Epithelial cell of proximal tubule (primary cell): ENCODE data around the gene BAAT. TPM values are rescaled to one million over a fixed set of nuclear protein-coding genes. Genes with fewer than 3 reads are reported as not detected.
"Not testable (repeated sequence)": the region's sequence is repeated elsewhere in the genome, so short reads cannot be mapped to it uniquely, and the experiment has no call there.

Experiments used
- DNase-seq: peaks from one replicate; pipeline ENCODE4 v3.0.0-alpha.2; 2011; ENCODE audit warnings: low read depth
- H3K4me3 ChIP-seq: 2 replicates; pipeline ENCODE4 v1.5.1; 2011; ENCODE audit warnings: low read depth, mild to moderate bottlenecking, low read length
- total RNA-seq: library from RNA; depleted of rRNA; stranded (reverse); fragments of >200 nt; gene quantifications from 2 replicates; pipeline ENCODE4 v1.2.3, GENCODE V29; 2015
- TF ChIP-seq, protein P1 (sequence below): conservative IDR thresholded peaks from 2 replicates; pipeline ENCODE4 v1.5.1; 2012; ENCODE audit warnings: low read depth, mild to moderate bottlenecking, low read length

BAAT gene
- total RNA-seq, result 0.07 TPM in 1 of 2 replicates, not detected in the other

DNA sequence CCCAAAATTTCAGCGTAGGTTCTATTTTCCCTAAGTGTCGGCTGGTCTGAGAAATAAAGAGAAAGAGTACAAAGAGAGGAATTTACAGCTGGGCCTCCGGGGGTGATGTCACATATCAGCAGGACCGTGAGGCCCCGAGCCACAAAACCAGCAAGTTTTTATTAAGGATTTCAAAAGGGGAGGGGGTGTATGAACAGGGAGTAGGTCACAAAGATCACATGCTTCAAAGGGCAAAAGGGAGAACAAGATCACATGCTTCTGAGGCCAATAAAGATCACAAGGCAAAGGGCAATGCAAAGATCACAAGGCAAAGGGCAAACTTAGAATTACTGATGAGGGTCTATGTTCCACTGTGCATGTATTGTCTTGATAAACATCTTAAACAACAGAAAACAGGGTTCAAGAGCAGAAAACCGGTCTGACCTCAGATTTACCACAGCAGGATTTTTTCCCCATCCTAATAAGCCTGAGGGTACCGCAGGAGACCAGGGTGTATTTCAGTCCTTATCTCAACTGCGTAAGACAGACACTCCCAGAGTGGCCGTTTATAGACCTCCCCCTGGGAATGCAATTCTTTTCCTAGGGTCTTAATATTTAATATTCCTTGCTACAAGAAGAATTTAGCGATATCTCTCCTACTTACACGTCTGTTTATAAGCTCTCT lies at the start of gene BAAT:
Gene BAAT, minus strand, starts transcription at position 134 of the 664 bp plus-strand sequence. CDS start 13,602 bp downstream, outside the sequence.
- not testable (repeated sequence) for H3K4me3 ChIP-seq, DNase-seq

DNA sequence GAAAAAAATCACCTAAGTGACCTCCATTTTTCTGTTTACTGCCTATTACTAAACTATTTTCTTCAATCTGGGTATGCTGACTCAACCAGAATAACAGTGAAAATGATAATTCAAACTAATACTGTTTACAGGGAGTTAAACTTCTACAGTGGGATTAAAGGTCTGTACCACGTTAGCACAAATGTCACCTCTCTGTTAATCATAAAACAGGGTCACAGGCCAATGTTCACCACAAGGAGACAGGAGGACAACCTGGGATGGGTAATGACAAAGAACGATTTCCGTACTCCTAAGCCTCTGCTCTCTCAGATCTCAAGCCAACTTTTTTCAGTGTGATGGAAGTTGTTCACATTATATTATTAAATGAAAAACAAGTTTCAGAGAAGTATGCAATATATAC lies 48.4 kb upstream of the BAAT start:
- no peak overlapping the region for H3K4me3 ChIP-seq
- TF ChIP-seq, protein P1, sequence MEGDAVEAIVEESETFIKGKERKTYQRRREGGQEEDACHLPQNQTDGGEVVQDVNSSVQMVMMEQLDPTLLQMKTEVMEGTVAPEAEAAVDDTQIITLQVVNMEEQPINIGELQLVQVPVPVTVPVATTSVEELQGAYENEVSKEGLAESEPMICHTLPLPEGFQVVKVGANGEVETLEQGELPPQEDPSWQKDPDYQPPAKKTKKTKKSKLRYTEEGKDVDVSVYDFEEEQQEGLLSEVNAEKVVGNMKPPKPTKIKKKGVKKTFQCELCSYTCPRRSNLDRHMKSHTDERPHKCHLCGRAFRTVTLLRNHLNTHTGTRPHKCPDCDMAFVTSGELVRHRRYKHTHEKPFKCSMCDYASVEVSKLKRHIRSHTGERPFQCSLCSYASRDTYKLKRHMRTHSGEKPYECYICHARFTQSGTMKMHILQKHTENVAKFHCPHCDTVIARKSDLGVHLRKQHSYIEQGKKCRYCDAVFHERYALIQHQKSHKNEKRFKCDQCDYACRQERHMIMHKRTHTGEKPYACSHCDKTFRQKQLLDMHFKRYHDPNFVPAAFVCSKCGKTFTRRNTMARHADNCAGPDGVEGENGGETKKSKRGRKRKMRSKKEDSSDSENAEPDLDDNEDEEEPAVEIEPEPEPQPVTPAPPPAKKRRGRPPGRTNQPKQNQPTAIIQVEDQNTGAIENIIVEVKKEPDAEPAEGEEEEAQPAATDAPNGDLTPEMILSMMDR, result no peak
- DNase-seq, result no peak

DNA sequence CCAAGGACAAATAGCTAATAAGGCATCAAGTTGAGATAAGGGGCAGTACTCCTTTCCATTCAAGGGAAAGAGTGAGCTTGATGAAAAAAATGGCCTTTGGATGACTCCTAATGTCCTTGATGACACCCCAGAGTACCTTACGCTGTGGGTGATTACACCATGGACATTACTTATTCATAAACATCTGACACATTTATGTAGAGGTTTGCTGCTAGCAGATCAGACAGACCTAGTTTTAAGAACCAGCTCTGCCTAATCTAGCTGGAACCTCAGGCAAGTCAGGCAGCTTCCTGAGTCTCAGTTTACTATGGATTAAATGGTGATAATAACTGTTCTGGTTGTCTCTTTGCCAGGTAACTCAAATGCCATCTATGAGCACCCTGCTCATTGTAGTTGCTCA lies 47.9 kb upstream of the BAAT start:
- TF ChIP-seq, protein P1, result no peak
- H3K4me3 ChIP-seq, result no peak overlapping the region
- no peak for DNase-seq

DNA sequence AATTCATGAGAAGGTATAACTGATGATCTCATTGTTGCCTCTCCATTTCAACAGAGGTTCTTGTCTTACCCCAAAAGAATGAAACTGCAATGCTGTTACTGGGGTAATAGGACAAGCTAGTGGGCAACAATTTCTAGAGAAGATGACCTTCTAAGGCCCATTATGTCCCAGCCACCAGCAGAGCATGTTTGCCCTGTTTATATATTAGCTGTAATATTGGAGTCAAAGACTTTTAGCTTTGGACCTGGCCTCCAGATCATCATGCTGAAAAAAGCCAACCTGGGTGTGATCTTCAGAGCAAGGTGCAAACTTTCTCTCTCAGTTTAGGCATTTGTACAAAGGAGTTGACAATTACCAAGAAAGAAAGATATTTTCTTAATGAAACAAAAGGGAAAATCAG lies 47.4 kb upstream of the BAAT start:
- TF ChIP-seq, protein P1, result no peak
- DNase-seq, result no peak
- H3K4me3 ChIP-seq, result no peak overlapping the region

DNA sequence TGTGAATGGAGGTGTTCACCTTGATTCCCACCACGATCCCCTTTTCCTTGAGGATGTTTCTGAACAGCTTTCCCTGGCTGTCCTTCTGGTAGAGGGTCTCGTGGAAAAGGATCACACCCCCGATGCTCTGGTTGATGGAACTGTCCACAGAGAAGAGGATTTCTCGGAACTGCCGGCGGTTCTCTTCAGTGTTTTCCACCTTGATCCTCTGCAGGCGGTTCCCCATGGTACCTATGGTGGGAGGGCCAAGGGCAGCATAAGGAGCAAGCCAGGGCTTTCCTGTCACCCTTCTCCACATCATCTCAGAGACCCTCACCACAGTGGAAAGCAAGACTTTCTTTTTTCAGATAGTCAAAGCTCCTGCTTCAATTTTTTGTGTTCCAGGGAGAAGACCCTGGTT lies 44.9 kb upstream of the BAAT start:
- no peak overlapping the region for H3K4me3 ChIP-seq
- no peak for DNase-seq
- TF ChIP-seq, protein P1, result no peak

DNA sequence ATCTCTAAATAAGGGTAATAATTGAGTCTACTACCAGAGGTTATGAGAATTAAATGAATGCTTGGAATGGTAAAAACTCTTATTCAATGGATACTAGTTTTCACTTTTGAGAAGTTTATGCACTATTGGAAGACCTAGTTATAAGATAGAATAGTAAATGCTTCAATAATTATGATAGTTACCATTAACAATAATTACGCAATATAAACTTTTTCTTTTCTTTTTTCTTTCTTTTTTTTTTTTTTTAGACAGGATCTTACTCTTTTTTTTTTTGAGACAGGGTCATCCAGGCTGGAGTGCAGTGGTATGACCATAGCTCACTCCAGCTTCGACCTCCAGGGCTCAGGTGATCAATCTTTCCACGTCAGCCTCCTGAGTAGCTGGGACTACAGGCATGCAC lies 44.1 kb upstream of the BAAT start:
- TF ChIP-seq, protein P1, result no peak
- DNase-seq, result no peak
- no peak overlapping the region for H3K4me3 ChIP-seq

DNA sequence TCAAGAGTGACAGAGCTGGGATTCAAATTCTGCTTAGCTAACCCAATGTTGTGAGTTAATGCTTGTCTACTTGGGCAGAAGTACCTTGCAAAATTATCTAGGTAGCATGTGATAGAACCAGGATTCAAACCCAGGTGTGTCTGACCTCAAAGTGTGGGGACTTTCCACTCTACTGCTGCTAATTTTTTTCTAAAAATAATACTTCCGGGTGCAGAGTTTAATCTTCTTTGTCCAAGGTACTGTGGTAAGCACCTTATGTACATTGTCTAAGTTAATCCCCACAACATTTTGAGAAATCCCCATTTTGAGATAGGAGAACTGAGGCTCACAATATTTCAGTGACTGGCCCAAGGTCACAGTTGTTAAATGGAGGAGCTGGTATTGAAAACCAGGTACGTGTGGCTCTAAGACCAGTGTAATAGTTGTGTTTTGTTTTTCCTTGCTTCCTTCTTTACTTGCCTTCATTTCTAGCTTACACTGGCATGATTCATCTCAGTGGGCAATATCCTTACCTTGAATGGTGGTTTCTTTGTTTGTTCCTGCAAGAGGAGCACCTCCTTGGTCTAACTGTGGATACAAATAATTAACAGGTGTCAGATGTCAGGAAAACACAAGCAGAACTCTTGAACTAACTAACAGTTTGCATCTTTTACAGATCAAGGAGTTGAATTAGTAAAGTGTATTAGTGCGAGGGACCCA lies 43.3 kb upstream of the BAAT start:
- DNase-seq, result no peak
- no peak overlapping the region for H3K4me3 ChIP-seq
- TF ChIP-seq, protein P1, result no peak
